ENCODE results near the gene FANCC. TPM values are rescaled to one million over a fixed set of nuclear protein-coding genes. Genes with fewer than 3 reads are reported as not detected.
"Not testable (repeated sequence)": the region's sequence is repeated elsewhere in the genome, so short reads cannot be mapped to it uniquely, and the experiment has no call there.

Gene FANCC
- total RNA-seq, 2 donors from 2014 or later, result 17.6 to 23.5 TPM

GRCh38 chr9:95280745-95281144, 36.8 kb downstream of the FANCC start:
- 93 to 98% methylated on average over 1 of the region's 1 CpG for WGBS, 2 experiments (ENCODE audit: insufficient coverage in 1 of 2, insufficient read length in 1 of 2)

GRCh38 chr9:95277509-95277908, 40.0 kb downstream of the FANCC start:
- no peak overlapping the region for H3K27ac Mint-ChIP-seq
- Histone ChIP-seq H3K4me3 (ENCODE audit: low read length) (no peak overlapping the region), H3K9me3 (ENCODE audit: control insufficient read depth, low read length) (peaks cover 13% of the 10 kb centered on the region), H3K4me1 (ENCODE audit: control insufficient read depth, insufficient read depth, low read length) (no peaks in the 10 kb centered on the region), H3K9ac (ENCODE audit: extremely low read depth, low read length, poor library complexity, severe bottlenecking) (no peak overlapping the region), H3K27ac (ENCODE audit: low read depth, low read length) (no peak overlapping the region), H3K27me3 (ENCODE audit: control insufficient read depth, insufficient read depth, low read length, poor library complexity, severe bottlenecking) (no peaks in the 10 kb centered on the region), H3K36me3 (ENCODE audit: control insufficient read depth, insufficient read depth, low read length) (no peaks in the 10 kb centered on the region)
- no peaks in the 10 kb centered on the region for H3K36me3 Mint-ChIP-seq (ENCODE audit: low read depth)
- H3K4me1 Mint-ChIP-seq, result no peaks in the 10 kb centered on the region
- no peak for DNase-seq
- H3K4me3 Mint-ChIP-seq, result no peak overlapping the region
- TF ChIP-seq CTCF (conservative IDR thresholded peaks at IDR 0.05), result no peak
- peaks cover 5% of the 10 kb centered on the region for H3K9me3 Mint-ChIP-seq
- no peaks in the 10 kb centered on the region for H3K27me3 Mint-ChIP-seq (ENCODE audit: insufficient read depth)

More at GRCh38 chr9:95280745-95281144, 36.8 kb downstream of the FANCC start:
- no peaks in the 10 kb centered on the region for H3K4me1 Mint-ChIP-seq
- TF ChIP-seq CTCF (conservative IDR thresholded peaks at IDR 0.05), result no peak
- H3K27me3 Mint-ChIP-seq (ENCODE audit: insufficient read depth), result no peaks in the 10 kb centered on the region
- peaks cover 13% of the 10 kb centered on the region for H3K9me3 ChIP-seq (ENCODE audit: control insufficient read depth, low read length)
- DNase-seq, result no peak
- H3K9ac ChIP-seq (ENCODE audit: extremely low read depth, low read length, poor library complexity, severe bottlenecking), result no peak overlapping the region
- no peaks in the 10 kb centered on the region for H3K27me3 ChIP-seq (ENCODE audit: control insufficient read depth, insufficient read depth, low read length, poor library complexity, severe bottlenecking)
- no peaks in the 10 kb centered on the region for H3K4me1 ChIP-seq (ENCODE audit: control insufficient read depth, insufficient read depth, low read length)
- no peak overlapping the region for H3K27ac Mint-ChIP-seq
- no peak overlapping the region for H3K27ac ChIP-seq (ENCODE audit: low read depth, low read length)
- H3K36me3 Mint-ChIP-seq (ENCODE audit: low read depth), result no peaks in the 10 kb centered on the region
- no peak overlapping the region for H3K4me3 Mint-ChIP-seq
- H3K4me3 ChIP-seq (ENCODE audit: low read length), result no peak overlapping the region
- H3K9me3 Mint-ChIP-seq, result peaks cover 3% of the 10 kb centered on the region
- H3K36me3 ChIP-seq (ENCODE audit: control insufficient read depth, insufficient read depth, low read length), result no peaks in the 10 kb centered on the region

- Mint-ChIP-seq H3K9me3 (peaks cover 5% of the 10 kb centered on the region), H3K27ac (no peak overlapping the region), H3K4me1 (no peaks in the 10 kb centered on the region), H3K27me3 (ENCODE audit: insufficient read depth) (no peaks in the 10 kb centered on the region), H3K4me3 (no peak overlapping the region), H3K36me3 (ENCODE audit: low read depth) (no peaks in the 10 kb centered on the region)
- Histone ChIP-seq H3K27me3 (ENCODE audit: control insufficient read depth, insufficient read depth, low read length, poor library complexity, severe bottlenecking) (no peaks in the 10 kb centered on the region), H3K4me3 (ENCODE audit: low read length) (no peak overlapping the region), H3K36me3 (ENCODE audit: control insufficient read depth, insufficient read depth, low read length) (no peaks in the 10 kb centered on the region), H3K27ac (ENCODE audit: low read depth, low read length) (no peak overlapping the region), H3K9ac (ENCODE audit: extremely low read depth, low read length, poor library complexity, severe bottlenecking) (no peak overlapping the region), H3K4me1 (ENCODE audit: control insufficient read depth, insufficient read depth, low read length) (no peaks in the 10 kb centered on the region), H3K9me3 (ENCODE audit: control insufficient read depth, low read length) (peaks cover 13% of the 10 kb centered on the region)
- 95% methylated on average over 8 of the region's 8 CpGs for WGBS, 2 experiments (ENCODE audit: insufficient coverage in 1 of 2, insufficient read length in 1 of 2)
- TF ChIP-seq CTCF (conservative IDR thresholded peaks at IDR 0.05), result no peak
- no peak for DNase-seq
Observed at GRCh38 chr9:95276395-95276954, 41.0 kb downstream of the FANCC start.

- H3K9me3 ChIP-seq (ENCODE audit: control insufficient read depth, low read length); H3K27me3 ChIP-seq (ENCODE audit: control insufficient read depth, insufficient read depth, low read length, poor library complexity, severe bottlenecking); H3K36me3 ChIP-seq (ENCODE audit: control insufficient read depth, insufficient read depth, low read length); H3K4me1 Mint-ChIP-seq; H3K27ac Mint-ChIP-seq; H3K27ac ChIP-seq (ENCODE audit: low read depth, low read length); H3K9ac ChIP-seq (ENCODE audit: extremely low read depth, low read length, poor library complexity, severe bottlenecking); H3K27me3 Mint-ChIP-seq (ENCODE audit: insufficient read depth); H3K4me3 ChIP-seq (ENCODE audit: low read length); H3K36me3 Mint-ChIP-seq (ENCODE audit: low read depth); H3K4me1 ChIP-seq (ENCODE audit: control insufficient read depth, insufficient read depth, low read length); H3K9me3 Mint-ChIP-seq; H3K4me3 Mint-ChIP-seq; DNase-seq: not testable (repeated sequence)
- 100% methylated on average over 2 of the region's 2 CpGs; no CpG with 5 or more reads in 1 of the 2 experiments for WGBS, 2 experiments (ENCODE audit: insufficient coverage in 1 of 2, insufficient read length in 1 of 2)
Observed at GRCh38 chr9:95274160-95274559, 43.3 kb downstream of the FANCC start.
